Measurements from ENCODE around the gene CYP27B1.

CYP27B1 gene

DNA sequence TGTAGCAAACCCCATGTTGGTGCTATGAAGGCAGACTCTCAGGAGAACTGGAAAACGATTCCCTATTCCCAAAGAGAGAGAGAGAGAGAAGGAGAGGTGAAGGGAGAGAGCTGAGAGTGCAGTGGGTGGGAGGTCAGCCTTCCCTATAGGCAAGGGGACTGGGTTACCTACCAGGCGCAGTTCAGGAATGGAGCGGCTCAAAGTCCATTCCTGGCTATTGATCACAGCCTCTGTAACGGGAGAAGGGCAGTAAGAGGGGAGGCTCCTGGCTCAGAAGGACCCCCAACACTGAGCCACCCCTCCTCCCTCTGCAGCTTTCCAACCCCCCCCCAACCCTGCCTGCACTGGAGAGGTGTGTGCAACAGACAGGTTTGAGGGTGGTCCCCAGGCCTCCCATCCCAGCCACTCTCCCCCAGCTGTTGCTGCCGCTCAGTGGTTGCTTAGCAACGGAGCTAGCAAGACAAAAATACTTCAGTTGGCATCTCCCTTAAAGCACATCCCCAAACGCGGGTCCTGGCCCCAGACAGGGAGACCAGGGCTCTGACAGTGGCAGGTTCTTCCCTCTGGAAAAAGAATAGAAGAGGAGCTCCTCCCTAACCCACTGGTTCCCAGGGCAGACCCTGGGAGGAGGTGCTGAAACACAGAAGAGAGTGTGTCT, 31.6 kb downstream of the CYP27B1 start:
- TF ChIP-seq, protein P1, sequence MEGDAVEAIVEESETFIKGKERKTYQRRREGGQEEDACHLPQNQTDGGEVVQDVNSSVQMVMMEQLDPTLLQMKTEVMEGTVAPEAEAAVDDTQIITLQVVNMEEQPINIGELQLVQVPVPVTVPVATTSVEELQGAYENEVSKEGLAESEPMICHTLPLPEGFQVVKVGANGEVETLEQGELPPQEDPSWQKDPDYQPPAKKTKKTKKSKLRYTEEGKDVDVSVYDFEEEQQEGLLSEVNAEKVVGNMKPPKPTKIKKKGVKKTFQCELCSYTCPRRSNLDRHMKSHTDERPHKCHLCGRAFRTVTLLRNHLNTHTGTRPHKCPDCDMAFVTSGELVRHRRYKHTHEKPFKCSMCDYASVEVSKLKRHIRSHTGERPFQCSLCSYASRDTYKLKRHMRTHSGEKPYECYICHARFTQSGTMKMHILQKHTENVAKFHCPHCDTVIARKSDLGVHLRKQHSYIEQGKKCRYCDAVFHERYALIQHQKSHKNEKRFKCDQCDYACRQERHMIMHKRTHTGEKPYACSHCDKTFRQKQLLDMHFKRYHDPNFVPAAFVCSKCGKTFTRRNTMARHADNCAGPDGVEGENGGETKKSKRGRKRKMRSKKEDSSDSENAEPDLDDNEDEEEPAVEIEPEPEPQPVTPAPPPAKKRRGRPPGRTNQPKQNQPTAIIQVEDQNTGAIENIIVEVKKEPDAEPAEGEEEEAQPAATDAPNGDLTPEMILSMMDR (IDR thresholded peaks at IDR 0.05; ENCODE audit: poor library complexity, severe bottlenecking) = no peak
- H3K36me3 ChIP-seq (ENCODE audit: low read depth) = no peaks in the 10 kb centered on the region
- no peak overlapping the region for H3K4me3 ChIP-seq (ENCODE audit: severe bottlenecking)
- no peaks in the 10 kb centered on the region for H3K9me3 ChIP-seq (ENCODE audit: severe bottlenecking)
- no peaks in the 10 kb centered on the region for H3K4me1 ChIP-seq (ENCODE audit: insufficient read depth, poor library complexity, severe bottlenecking)
- DNase-seq (ENCODE audit: low spot score) (no peak), ATAC-seq (ENCODE audit: low read depth) (no peak)
- H3K27ac ChIP-seq (ENCODE audit: poor library complexity, severe bottlenecking) = no peak overlapping the region
- H3K27me3 ChIP-seq (ENCODE audit: insufficient read depth, poor library complexity, severe bottlenecking) = peaks cover 51% of the 10 kb centered on the region

DNA sequence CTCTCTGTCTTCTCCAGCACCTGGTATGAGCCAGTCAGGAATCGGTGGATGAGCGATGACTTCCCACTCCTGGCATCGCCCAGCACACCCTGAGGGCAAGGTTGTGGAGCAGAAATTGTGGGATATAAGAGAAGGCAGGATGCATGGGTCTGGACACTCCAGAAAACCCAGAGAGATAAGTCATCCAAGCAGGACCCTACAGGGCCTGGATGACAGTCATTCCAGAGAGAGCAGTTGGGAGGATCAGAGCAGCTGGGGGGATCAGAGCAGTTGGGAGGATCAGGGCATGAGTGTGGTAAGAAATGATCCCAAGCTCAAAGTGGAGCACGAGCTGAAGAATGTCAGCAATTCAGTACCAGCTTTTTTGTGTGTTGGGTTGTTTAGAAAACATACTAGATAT, 32.3 kb downstream of the CYP27B1 start:
- no peak for DNase-seq (ENCODE audit: low spot score)
- H3K27me3 ChIP-seq (ENCODE audit: insufficient read depth, poor library complexity, severe bottlenecking) = peaks cover 43% of the 10 kb centered on the region
- H3K27ac ChIP-seq (ENCODE audit: poor library complexity, severe bottlenecking) = no peak overlapping the region
- no peaks in the 10 kb centered on the region for H3K9me3 ChIP-seq (ENCODE audit: severe bottlenecking)
- no peaks in the 10 kb centered on the region for H3K4me1 ChIP-seq (ENCODE audit: insufficient read depth, poor library complexity, severe bottlenecking)
- H3K4me3 ChIP-seq (ENCODE audit: severe bottlenecking) = no peak overlapping the region
- no peaks in the 10 kb centered on the region for H3K36me3 ChIP-seq (ENCODE audit: low read depth)
- TF ChIP-seq, protein P1 (IDR thresholded peaks at IDR 0.05; ENCODE audit: poor library complexity, severe bottlenecking) = no peak
- no peak for ATAC-seq (ENCODE audit: low read depth)

DNA sequence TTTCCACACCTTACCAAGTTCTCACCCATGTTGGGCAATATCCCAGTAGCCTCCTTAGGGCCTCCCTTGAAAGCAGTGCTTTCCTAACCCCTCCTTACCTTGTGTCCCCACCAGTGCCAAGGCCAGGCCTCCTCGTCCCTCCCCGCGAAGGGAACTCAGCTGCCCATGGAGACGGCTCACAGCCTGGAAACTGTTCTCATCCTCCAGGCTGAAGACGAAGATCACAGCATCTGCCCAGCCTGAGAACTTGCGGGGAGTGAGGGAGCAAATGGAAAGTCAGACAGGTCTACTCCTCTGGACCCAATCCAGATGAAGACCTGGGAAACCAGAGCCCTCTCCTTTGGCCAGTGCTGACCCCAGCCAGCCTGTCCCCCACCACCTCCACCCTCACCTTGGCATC, 33.0 kb downstream of the CYP27B1 start:
- Histone ChIP-seq H3K27ac (ENCODE audit: poor library complexity, severe bottlenecking) (no peak overlapping the region), H3K36me3 (ENCODE audit: low read depth) (no peaks in the 10 kb centered on the region), H3K4me3 (ENCODE audit: severe bottlenecking) (no peak overlapping the region), H3K27me3 (ENCODE audit: insufficient read depth, poor library complexity, severe bottlenecking) (peaks cover 37% of the 10 kb centered on the region), H3K4me1 (ENCODE audit: insufficient read depth, poor library complexity, severe bottlenecking) (no peaks in the 10 kb centered on the region), H3K9me3 (ENCODE audit: severe bottlenecking) (no peaks in the 10 kb centered on the region)
- DNase-seq (ENCODE audit: low spot score) (no peak), ATAC-seq (ENCODE audit: low read depth) (no peak)
- TF ChIP-seq, protein P1 (IDR thresholded peaks at IDR 0.05; ENCODE audit: poor library complexity, severe bottlenecking) = no peak

DNA sequence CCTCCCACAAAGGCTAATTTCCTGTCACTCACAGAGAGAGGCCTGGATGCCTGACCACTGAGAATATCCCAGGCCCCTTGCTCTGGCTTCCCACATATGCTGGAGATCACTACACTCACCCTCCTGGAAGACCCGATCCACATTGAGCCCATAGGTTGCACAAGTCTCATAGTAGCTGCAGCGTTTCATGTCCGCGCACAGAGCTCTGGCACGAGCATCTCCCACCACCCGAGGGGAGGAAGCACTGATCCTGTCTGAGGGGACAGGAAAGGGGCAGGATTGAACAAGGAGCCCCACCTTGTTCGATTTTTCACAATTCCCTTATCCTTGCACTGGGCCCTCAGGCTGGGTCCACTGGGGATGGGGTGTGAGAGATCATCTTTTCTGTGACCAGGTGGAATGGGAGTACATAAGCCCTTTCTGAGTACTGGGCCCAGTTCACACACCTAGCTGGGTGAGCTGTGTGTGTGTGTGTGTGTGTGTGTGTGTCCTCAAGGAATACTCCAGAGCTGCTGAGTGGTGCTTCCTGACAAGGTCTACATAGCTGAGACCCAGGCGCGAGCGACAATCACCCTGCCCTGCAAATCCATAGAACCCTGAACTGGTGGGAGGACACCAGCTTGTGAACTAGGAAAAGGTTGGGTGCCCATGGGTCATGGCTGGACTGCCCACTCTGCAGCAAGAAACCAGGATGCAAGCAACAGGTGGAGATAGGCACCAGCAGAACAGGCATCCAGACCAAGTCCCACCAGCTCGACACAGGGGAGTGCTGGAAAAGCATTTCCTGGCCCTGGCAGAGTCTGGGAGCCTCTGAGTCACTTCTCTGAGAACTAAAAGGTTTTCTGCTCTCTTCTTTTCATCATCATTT, 33.9 kb downstream of the CYP27B1 start:
- ATAC-seq (ENCODE audit: low read depth) (no peak), DNase-seq (ENCODE audit: low spot score) (no peak)
- H3K4me1 ChIP-seq (ENCODE audit: insufficient read depth, poor library complexity, severe bottlenecking) = no peaks in the 10 kb centered on the region
- peaks cover 30% of the 10 kb centered on the region for H3K27me3 ChIP-seq (ENCODE audit: insufficient read depth, poor library complexity, severe bottlenecking)
- TF ChIP-seq, protein P1 (IDR thresholded peaks at IDR 0.05; ENCODE audit: poor library complexity, severe bottlenecking) = no peak
- no peaks in the 10 kb centered on the region for H3K36me3 ChIP-seq (ENCODE audit: low read depth)
- H3K9me3 ChIP-seq (ENCODE audit: severe bottlenecking) = no peaks in the 10 kb centered on the region
- H3K4me3 ChIP-seq (ENCODE audit: severe bottlenecking) = no peak overlapping the region
- no peak overlapping the region for H3K27ac ChIP-seq (ENCODE audit: poor library complexity, severe bottlenecking)

DNA sequence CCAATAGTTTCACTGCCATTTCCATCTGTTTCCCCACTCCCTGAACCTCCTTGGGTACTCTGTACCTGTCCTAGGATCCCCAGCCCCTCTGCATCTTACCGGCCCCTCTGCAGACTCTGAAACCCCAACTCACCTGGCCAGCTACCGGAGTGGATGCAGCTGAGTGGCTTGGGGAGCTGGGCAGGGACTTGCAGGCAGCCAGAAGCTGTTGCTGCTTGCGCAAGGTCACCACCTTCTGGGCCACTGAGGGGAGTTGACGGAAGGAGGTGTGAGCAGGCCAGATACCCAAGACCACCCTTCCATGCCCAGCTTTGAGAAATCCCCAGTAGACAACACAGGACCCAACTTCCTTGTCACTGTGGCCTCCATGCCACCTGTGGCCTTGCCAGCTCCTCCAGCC, 34.6 kb downstream of the CYP27B1 start:
- no peaks in the 10 kb centered on the region for H3K9me3 ChIP-seq (ENCODE audit: severe bottlenecking)
- TF ChIP-seq, protein P1 (IDR thresholded peaks at IDR 0.05; ENCODE audit: poor library complexity, severe bottlenecking) = no peak

More for the DNA sequence above, 34.6 kb downstream of the CYP27B1 start:
- Histone ChIP-seq H3K4me1 (ENCODE audit: insufficient read depth, poor library complexity, severe bottlenecking) (no peaks in the 10 kb centered on the region), H3K4me3 (ENCODE audit: severe bottlenecking) (no peak overlapping the region), H3K36me3 (ENCODE audit: low read depth) (no peaks in the 10 kb centered on the region), H3K27me3 (ENCODE audit: insufficient read depth, poor library complexity, severe bottlenecking) (peaks cover 23% of the 10 kb centered on the region), H3K27ac (ENCODE audit: poor library complexity, severe bottlenecking) (no peak overlapping the region)
- ATAC-seq (ENCODE audit: low read depth) (no peak), DNase-seq (ENCODE audit: low spot score) (no peak)

All from RWPE2 (cell line).